GM12878 (cell line): Measurements from ENCODE around the gene MAPK8IP3. TPM values are rescaled to one million over a fixed set of nuclear protein-coding genes. Genes with fewer than 3 reads are reported as not detected.
A peak's percentile ranks its signal among the peaks of the same experiment; 100 is the strongest.

ENCODE experiments used
- ASH2L ChIP-seq: fragments of 300-600, 200-600 bp; sonication (generic); IDR thresholded peaks from 2 replicates; pipeline ENCODE4 v1.6.1; 2017; ENCODE audit warnings: low read depth, mild to moderate bottlenecking, borderline replicate concordance
- ATF7 ChIP-seq: fragments of 450-650 bp; IDR thresholded peaks from 2 replicates; pipeline ENCODE4 v1.6.1; 2016; ENCODE audit warnings: low read depth, mild to moderate bottlenecking
- BACH1 ChIP-seq: fragments of 450-650 bp; IDR thresholded peaks from 2 replicates; pipeline ENCODE4 v1.6.1; 2017; ENCODE audit warnings: mild to moderate bottlenecking, borderline replicate concordance
- BRCA1 ChIP-seq: IDR thresholded peaks from 2 replicates; pipeline ENCODE4 v1.6.1; 2011; ENCODE audit warnings: low read depth, low read length, improper control_type of control experiment
- CHD2 ChIP-seq: IDR thresholded peaks from 2 replicates; pipeline ENCODE4 v1.6.1; 2011; ENCODE audit warnings: low read depth, low read length, improper control_type of control experiment, borderline replicate concordance
- CREB1 ChIP-seq: IDR thresholded peaks from 2 replicates; pipeline ENCODE4 v1.6.1; 2012; ENCODE audit warnings: low read depth, mild to moderate bottlenecking, inconsistent platforms
- CREM ChIP-seq: IDR thresholded peaks from 2 replicates; pipeline ENCODE4 v1.6.1; 2014; ENCODE audit warnings: antibody characterized with exemption, low read depth
- EED ChIP-seq: sonication (generic); IDR thresholded peaks from 2 replicates; pipeline ENCODE4 v1.6.1; 2016; ENCODE audit warnings: antibody characterized with exemption, low read depth
- EGR1 ChIP-seq, 2 experiments: IDR thresholded peaks; 1 replicate in 1 of 2; 2 replicates in 1 of 2; pipeline ENCODE4 v1.6.1; 2011 to 2012; ENCODE audit warnings: low read depth in 2 of 2, low read length in 2 of 2, borderline replicate concordance in 1 of 2, mild to moderate bottlenecking in 1 of 2, moderate library complexity in 1 of 2
- ELK1 ChIP-seq: IDR thresholded peaks from 2 replicates; pipeline ENCODE4 v1.6.1; 2012; ENCODE audit warnings: low read depth, low read length, improper control_type of control experiment
- GATAD2B ChIP-seq: fragments of 450-650 bp; conservative IDR thresholded peaks from 2 replicates; pipeline ENCODE4 v1.6.1; 2017; ENCODE audit warnings: low read depth, mild to moderate bottlenecking, moderate library complexity
- NR2F1 ChIP-seq: fragments of 450-650 bp; conservative IDR thresholded peaks from 2 replicates; pipeline ENCODE4 v1.6.1; 2017; ENCODE audit warnings: mild to moderate bottlenecking
- NRF1 ChIP-seq: conservative IDR thresholded peaks from 2 replicates; pipeline ENCODE4 v1.6.1; 2011; ENCODE audit warnings: mild to moderate bottlenecking, low read depth, low read length, improper control_type of control experiment
- PAX8 ChIP-seq: fragments of 450-650 bp; IDR thresholded peaks from 2 replicates; pipeline ENCODE4 v1.6.1; 2017; ENCODE audit warnings: mild to moderate bottlenecking, moderate library complexity
- PRDM15 ChIP-seq: fragments of 450-650 bp; formaldehyde crosslinking; IDR thresholded peaks from 2 replicates; pipeline ENCODE4 v1.4.0; 2020; ENCODE audit warnings: mild to moderate bottlenecking, moderate library complexity
- RAD21 ChIP-seq: IDR thresholded peaks from 2 replicates; pipeline ENCODE4 v1.6.1; 2011; ENCODE audit warnings: mild to moderate bottlenecking, low read depth, low read length, moderate library complexity; ENCODE audit not compliant: insufficient read depth
- RELB ChIP-seq: fragments of 450-650 bp; IDR thresholded peaks from 2 replicates; pipeline ENCODE4 v1.6.1; 2017; ENCODE audit warnings: low read depth, mild to moderate bottlenecking, moderate library complexity
- RUNX3 ChIP-seq: IDR thresholded peaks from 2 replicates; pipeline ENCODE4 v1.6.1; 2012; ENCODE audit warnings: low read length, inconsistent platforms
- SIN3A ChIP-seq: IDR thresholded peaks from 2 replicates; pipeline ENCODE4 v1.6.1; 2012; ENCODE audit warnings: low read depth, low read length, improper control_type of control experiment
- SMARCA5 ChIP-seq: fragments of 450-650 bp; IDR thresholded peaks from 2 replicates; pipeline ENCODE4 v1.6.1; 2017; ENCODE audit warnings: mild to moderate bottlenecking
- TCF12 ChIP-seq: IDR thresholded peaks from 2 replicates; pipeline ENCODE4 v1.6.1; 2011; ENCODE audit warnings: low read depth, mild to moderate bottlenecking, low read length
- TCF3 ChIP-seq: IDR thresholded peaks from 2 replicates; pipeline ENCODE4 v1.6.1; 2012; ENCODE audit warnings: low read depth, mild to moderate bottlenecking, low read length, borderline replicate concordance; ENCODE audit not compliant: insufficient read depth
- ZNF217 ChIP-seq: fragments of 450-650 bp; IDR thresholded peaks from 2 replicates; pipeline ENCODE4 v1.6.1; 2017; ENCODE audit warnings: antibody characterized with exemption, mild to moderate bottlenecking
- ZNF274 ChIP-seq: IDR thresholded peaks from one replicate; pipeline ENCODE4 v1.8.0; 2011; ENCODE audit not compliant: insufficient read length, insufficient read depth
- ZNF384 ChIP-seq: IDR thresholded peaks from 2 replicates; pipeline ENCODE4 v1.6.1; 2012; ENCODE audit warnings: low read depth, mild to moderate bottlenecking, low read length, improper control_type of control experiment, borderline replicate concordance
- polyA plus RNA-seq, 11 experiments: library from polyadenylated mRNA; depleted of rRNA in 4 of 11; unstranded in 6 of 11; stranded (reverse) in 5 of 11; fragments of >200 nt; fragmentation: Nextera tagmentation in 4 of 11; fragmentation: Illumina TruSeq in 1 of 11; extraction: Ambion mirVana in 4 of 11; extraction: Trizol in 1 of 11; gene quantifications; 1 replicate in 1 of 11; 2 replicates in 10 of 11; pipeline versions ENCODE4 v1.2.1 to v1.2.3, GENCODE V29; 2011 to 2016; ENCODE audit warnings: inconsistent platforms in 2 of 11, missing spikeins in 2 of 11, low read depth in 1 of 11
- total RNA-seq, 4 experiments: library from RNA; depleted of rRNA in 3 of 4; stranded (reverse); fragments of >200 nt in 3 of 4; fragmentation: Illumina TruSeq in 1 of 4; extraction: Trizol in 1 of 4; gene quantifications; 2 replicates each; pipeline versions ENCODE4 v1.2.1 to v1.2.3, GENCODE V29; 2013 to 2021

MAPK8IP3 gene
- total and polyA plus RNA-seq, 10 of the 15 experiments (the other 5 are each of a cell fraction or from before 2014, with no cell fraction given) = 0.06 to 67.9 (median 18.2) TPM

- TF ChIP-seq RELB = 0 out of 2 replicates have a peak, but pooled peaks have one; percentile 36
- no peak for TF ChIP-seq CHD2
- TF ChIP-seq ZNF384 = no peak
- 0 out of 2 replicates have a peak, but pooled peaks have one; percentile 43 for TF ChIP-seq GATAD2B
- no peak for TF ChIP-seq ZNF274
- 0 out of 2 replicates have a peak, but pooled peaks have one; percentile 32 for TF ChIP-seq RUNX3
- no peak for TF ChIP-seq BRCA1
- TF ChIP-seq SMARCA5 = 0 out of 2 replicates have a peak, but pooled peaks have one; percentile 24
- TF ChIP-seq BACH1 = peak; percentile 71; the same call in 1 of the 2 replicates
- no peak for TF ChIP-seq ASH2L
- no peak for TF ChIP-seq NRF1
- 0 out of 2 replicates have a peak, but pooled peaks have one; percentile 35 for TF ChIP-seq NR2F1
- no peak for TF ChIP-seq ELK1
- TF ChIP-seq TCF3 = no peak
- no peak for TF ChIP-seq CREB1
- TF ChIP-seq EGR1 (IDR thresholded peaks at IDR 0.05; ENCODE audit: borderline replicate concordance in 1 of 2, low read depth in 2 of 2, low read length in 2 of 2) = 0 out of 3 replicates have a peak, but pooled peaks of 1 of the 2 experiments have one; percentile 1
- TF ChIP-seq ATF7 = no peak
- TF ChIP-seq CREM = 0 out of 2 replicates have a peak, but pooled peaks have one; percentile 12
- no peak for TF ChIP-seq RAD21
- TF ChIP-seq PAX8 = no peak
- no peak for TF ChIP-seq TCF12
- 0 out of 2 replicates have a peak, but pooled peaks have one; percentile 36 for TF ChIP-seq SIN3A
- 0 out of 2 replicates have a peak, but pooled peaks have one; percentile 20 for TF ChIP-seq EED
- no peak for TF ChIP-seq PRDM15
- no peak for TF ChIP-seq ZNF217
Observed at GRCh38 chr16:1678500-1679098, 27.4 kb upstream of the MAPK8IP3 start (continued).
